Activated CD4-positive, alpha-beta T cell treated with anti-CD3 and anti-CD28 coated beads, Interleukin-2, amount 50 U/mL, for 48 hours (primary cell): ENCODE measurements around the gene SLCO3A1.

ENCODE experiments used
- DNase-seq, 2 experiments: peaks; one replicate each; pipeline ENCODE4 v3.0.0-alpha.2; 2020

Gene SLCO3A1

DNA sequence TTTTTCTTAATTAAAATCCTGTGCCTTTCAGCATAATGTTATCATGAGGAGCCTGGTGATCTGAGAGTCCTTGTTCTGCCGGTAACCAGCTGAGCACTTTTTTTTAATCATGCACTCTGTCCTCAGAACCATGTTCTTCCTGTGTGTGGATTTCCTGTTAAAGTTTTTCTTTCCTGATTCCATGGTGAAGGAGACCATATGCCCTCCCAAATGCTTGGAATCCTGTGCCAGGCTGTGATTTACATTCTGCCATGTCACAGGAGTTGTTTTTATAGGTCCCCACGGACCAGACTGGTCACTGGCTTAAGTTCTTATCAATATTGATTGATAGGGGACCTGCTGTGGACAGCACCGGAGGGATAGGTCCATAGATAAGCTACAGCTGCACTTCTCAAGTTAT lies 257.8 kb downstream of the SLCO3A1 start:
- DNase-seq = no peak

DNA sequence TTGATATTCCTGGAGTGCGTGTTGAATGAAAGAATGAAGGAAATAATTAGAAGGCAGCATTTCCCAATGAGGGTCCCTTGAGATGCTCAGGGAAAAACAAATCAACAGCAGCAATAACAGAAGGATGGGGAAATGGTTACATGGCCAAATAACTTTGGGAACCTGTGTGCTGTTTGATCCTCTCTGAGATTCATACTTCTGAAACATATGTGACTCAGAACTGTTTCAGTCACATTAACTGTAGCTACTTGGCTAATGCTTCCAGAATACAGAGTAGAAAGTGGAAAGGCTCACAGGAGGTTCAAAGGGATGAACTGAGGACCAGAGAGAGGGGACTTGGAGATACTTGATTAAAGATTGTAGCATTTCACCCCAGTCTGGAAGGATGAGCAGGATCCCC lies 258.2 kb downstream of the SLCO3A1 start:
- DNase-seq = no peak

- no peak for DNase-seq
Observed at GRCh38 chr15:92112180-92112579, 258.7 kb downstream of the SLCO3A1 start.

GRCh38 chr15:92112711-92113110 lies 259.2 kb downstream of the SLCO3A1 start:
- no peak for DNase-seq

- no peak for DNase-seq
Observed at GRCh38 chr15:92113832-92114231, 260.3 kb downstream of the SLCO3A1 start.

DNA sequence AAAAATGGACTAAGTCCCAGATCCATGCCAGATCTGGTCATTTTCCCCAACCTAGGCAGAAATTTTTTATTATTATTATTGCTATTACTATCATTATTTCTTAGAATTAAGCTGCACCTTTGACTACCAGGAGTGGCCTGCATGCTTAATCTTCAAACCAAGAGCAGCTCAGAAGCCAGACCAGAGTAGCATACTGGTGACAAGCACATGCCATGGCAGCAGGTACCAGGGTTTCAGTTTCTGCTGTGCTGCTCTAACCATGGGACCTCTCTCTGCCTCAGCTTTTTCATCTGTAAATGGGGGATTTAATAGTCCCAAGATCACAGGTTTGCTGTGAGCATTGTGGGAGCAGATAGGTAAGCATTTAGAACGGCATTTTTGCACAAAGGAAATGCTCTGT lies 262.3 kb downstream of the SLCO3A1 start:
- DNase-seq = no peak

- no peak for DNase-seq
Observed at GRCh38 chr15:92116330-92116729, 262.8 kb downstream of the SLCO3A1 start.

DNA sequence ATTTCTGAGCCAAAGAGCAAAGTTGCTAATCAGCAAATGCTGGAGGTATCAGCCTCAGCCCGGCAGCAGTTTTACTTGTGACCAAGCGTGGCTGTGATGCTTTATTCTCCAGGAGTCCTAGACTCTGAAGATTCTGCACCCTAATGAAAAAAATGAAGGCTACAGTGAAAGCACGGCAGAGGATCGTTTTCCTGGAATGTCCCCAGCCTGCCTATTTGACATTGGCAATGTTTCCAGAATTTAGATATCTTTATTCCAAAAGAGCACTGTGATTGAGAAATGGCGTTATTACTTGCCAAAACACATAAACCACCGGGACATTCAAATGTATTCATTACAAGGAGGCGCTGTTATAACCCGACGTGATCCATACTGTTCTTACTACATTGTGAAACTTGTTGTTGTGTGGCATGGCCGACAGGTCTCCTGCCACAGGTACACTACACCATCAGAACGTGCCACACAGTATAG lies 263.8 kb downstream of the SLCO3A1 start:
- no peak for DNase-seq

DNA sequence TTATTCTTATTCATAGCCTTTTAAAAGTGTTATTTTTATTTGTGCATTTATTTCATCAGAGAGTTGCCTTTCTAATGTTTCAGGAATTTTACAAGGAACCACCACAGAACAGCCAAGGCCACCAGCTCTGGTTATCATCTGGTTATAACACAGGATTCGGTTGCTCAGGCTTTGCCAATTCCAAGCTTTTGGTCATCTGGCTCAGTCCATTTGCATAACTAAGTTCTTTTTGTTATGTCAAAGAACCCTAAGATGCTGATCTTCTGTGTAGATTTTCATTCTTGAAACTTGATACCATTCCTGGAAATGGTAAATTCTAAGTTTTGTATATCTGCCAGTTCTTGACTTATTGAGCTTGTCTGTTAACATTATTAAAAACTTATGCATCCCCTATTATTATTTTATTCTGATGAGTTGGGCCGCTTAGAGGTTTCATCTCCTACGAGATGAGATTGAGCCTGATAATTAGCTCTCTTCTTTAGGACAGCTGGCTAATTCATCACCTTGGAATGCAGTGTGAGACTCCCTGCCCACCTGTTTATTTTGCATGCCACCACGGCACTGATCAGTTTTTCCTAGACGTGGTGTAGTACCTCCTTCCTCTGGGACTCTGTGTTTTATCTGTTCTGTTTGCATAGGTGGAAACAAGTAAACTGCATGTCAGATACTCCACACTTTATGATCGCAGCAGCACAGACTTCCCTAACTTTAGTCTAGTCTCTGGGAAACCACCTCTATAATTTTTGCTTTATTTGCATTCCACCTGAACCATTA lies 264.8 kb downstream of the SLCO3A1 start:
- no peak for DNase-seq

DNA sequence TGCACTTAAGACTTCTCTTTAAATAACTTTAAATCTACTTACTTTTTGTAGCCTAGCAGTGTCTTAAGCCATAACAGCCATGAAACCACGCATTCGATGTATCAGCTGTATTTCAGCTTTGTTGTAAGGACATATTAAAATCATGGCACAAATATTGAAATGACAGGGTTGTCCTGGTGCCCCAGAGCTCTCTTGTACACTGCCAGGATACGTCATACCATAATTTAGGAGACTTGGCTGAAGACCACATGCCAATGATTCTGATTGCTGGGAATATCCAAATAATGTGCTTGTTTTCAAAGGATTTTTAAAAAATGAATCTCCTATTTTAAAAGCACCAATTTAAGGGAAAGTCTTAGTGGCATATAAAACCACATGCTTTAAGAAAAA lies 265.4 kb downstream of the SLCO3A1 start:
- no peak for DNase-seq

- no peak for DNase-seq
Observed at GRCh38 chr15:92120094-92120795, 266.7 kb downstream of the SLCO3A1 start.

DNA sequence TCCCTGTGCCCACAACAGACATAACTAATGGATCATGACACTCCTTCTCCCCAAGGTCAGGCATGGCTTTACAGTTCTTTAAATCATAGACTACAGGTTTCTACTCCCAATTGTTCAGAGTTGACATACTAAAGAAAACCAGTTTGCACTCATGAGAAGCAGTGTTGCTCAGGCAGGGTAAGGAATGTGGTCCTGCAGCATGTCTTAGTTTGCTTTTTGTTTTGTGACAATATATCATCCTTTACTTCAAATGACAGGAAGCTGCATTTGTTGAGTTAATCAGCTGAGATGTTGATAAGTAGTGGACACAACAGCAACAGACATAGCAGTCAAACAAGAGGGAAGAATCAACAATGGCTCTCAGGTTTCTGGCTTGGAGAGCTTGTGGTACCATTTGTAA lies 267.5 kb downstream of the SLCO3A1 start:
- DNase-seq = no peak

DNA sequence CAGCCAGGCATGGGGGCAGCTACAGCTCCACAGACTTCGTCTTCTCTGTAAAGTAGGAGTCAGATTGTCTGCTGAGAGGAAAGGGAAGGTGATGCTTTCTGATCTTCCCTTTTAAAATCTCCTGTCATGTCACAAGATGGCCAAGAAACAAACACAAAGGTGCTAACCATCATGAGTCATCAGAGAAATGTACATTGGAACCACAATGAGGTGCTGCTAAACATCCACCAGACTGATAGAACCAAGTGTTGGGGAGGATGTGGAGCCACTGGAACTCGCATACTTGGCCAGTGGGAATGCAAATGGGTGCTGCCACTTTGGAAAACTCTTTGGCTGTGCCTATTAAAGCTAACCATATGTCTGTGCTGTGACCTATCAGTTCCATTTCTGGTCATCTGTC lies 268.8 kb downstream of the SLCO3A1 start:
- DNase-seq = no peak

GRCh38 chr15:92123962-92124656 lies 270.6 kb downstream of the SLCO3A1 start:
- no peak for DNase-seq

GRCh38 chr15:92124657-92125010 lies 271.1 kb downstream of the SLCO3A1 start:
- no peak for DNase-seq

DNA sequence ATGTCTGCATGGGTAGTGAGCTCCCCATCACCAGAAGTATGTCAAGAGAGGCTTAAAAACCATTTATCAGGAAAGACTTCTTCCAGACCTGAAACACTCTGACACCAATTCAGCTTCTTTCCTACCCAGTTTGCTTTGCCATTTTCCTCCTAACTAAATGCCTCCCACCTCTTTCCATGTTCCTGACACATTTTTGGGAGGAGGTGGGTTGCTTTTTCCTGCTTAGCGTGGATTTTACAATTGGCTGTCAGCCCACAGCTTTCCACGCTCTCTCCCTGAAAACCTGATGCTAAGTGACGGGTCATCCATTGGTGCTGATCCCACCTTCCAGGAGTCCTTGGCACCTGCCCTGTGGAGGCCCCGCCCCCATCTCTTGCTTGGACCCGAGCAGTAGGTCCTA lies 275.3 kb downstream of the SLCO3A1 start:
- DNase-seq = no peak

- DNase-seq = no peak
Observed at GRCh38 chr15:92130244-92130643, 276.7 kb downstream of the SLCO3A1 start.

DNA sequence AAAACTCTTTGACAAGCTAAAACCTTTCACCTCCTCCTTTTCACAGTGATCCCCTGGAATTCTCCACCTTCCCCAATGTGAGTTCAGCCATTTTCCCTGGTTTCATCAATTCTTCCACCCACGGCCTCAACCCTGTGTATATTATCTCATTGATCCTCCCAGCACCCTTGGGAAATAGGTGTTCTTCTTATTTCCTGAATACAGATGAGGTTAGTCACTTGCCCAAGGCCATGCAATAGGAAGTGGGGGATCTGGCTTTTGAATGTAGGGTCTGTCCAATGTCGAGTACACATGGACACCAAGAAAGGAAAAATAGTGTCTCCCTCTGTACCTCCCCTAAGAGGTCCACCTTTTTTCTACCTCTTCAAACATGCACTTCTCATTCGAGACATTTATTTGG lies 277.4 kb downstream of the SLCO3A1 start:
- DNase-seq = no peak

GRCh38 chr15:92132982-92133755 lies 279.7 kb downstream of the SLCO3A1 start:
- DNase-seq = no peak

- DNase-seq = no peak
Observed at GRCh38 chr15:92140796-92141195, 287.3 kb downstream of the SLCO3A1 start.

- no peak for DNase-seq
Observed at GRCh38 chr15:92141607-92142006, 288.1 kb downstream of the SLCO3A1 start.

- no peak for DNase-seq
Observed at GRCh38 chr15:92142242-92143232, 289.0 kb downstream of the SLCO3A1 start.
